ENCODE results near the gene CAPS2.

CAPS2 gene

GRCh38 chr12:75302781-75303180 lies 27.3 kb downstream of the CAPS2 start:
- DNase-seq, result no peak

- DNase-seq, result no peak
Observed at GRCh38 chr12:75302225-75302624, 27.9 kb downstream of the CAPS2 start.

GRCh38 chr12:75294797-75295196 lies 35.3 kb downstream of the CAPS2 start:
- no peak for DNase-seq

GRCh38 chr12:75294336-75294735 lies 35.8 kb downstream of the CAPS2 start:
- DNase-seq, result no peak

GRCh38 chr12:75291014-75291413 lies 39.1 kb downstream of the CAPS2 start:
- DNase-seq, result no peak

GRCh38 chr12:75289753-75290152 lies 40.4 kb downstream of the CAPS2 start:
- no peak for DNase-seq

GRCh38 chr12:75288860-75289259 lies 41.3 kb downstream of the CAPS2 start:
- no peak for DNase-seq

- no peak for DNase-seq
Observed at GRCh38 chr12:75275702-75276101, 54.4 kb downstream of the CAPS2 start.

- no peak for DNase-seq
Observed at GRCh38 chr12:75271576-75271975, 58.5 kb downstream of the CAPS2 start.

GRCh38 chr12:75270157-75270556 lies 60.0 kb downstream of the CAPS2 start:
- no peak for DNase-seq

GRCh38 chr12:75269209-75269608 lies 60.9 kb downstream of the CAPS2 start:
- DNase-seq, result no peak

- no peak for DNase-seq
Observed at GRCh38 chr12:75260316-75260715, 69.8 kb downstream of the CAPS2 start.

GRCh38 chr12:75259143-75259542 lies 71.0 kb downstream of the CAPS2 start:
- DNase-seq, result no peak

GRCh38 chr12:75257510-75257909 lies 72.6 kb downstream of the CAPS2 start:
- DNase-seq, result no peak

GRCh38 chr12:75245108-75245507 lies 85.0 kb downstream of the CAPS2 start:
- no peak for DNase-seq

- DNase-seq, result no peak
Observed at GRCh38 chr12:75239987-75240386, 90.1 kb downstream of the CAPS2 start.

GRCh38 chr12:75236206-75236605 lies 93.9 kb downstream of the CAPS2 start:
- DNase-seq, result no peak

GRCh38 chr12:75227132-75227531 lies 103.0 kb downstream of the CAPS2 start:
- DNase-seq, result no peak
